GM18517 (cell line): Measurements from ENCODE around the gene ORAI2.
"Not testable (repeated sequence)": the region's sequence is repeated elsewhere in the genome, so short reads cannot be mapped to it uniquely, and the experiment has no call there.

ENCODE experiments used
- ATAC-seq: cut with Tn5 transposase; IDR thresholded peaks from one replicate; pipeline ENCODE4 v1.9.1; 2021; ENCODE audit warnings: mild to moderate bottlenecking, moderate library complexity; ENCODE audit not compliant: unreplicated experiment

ORAI2 gene

DNA sequence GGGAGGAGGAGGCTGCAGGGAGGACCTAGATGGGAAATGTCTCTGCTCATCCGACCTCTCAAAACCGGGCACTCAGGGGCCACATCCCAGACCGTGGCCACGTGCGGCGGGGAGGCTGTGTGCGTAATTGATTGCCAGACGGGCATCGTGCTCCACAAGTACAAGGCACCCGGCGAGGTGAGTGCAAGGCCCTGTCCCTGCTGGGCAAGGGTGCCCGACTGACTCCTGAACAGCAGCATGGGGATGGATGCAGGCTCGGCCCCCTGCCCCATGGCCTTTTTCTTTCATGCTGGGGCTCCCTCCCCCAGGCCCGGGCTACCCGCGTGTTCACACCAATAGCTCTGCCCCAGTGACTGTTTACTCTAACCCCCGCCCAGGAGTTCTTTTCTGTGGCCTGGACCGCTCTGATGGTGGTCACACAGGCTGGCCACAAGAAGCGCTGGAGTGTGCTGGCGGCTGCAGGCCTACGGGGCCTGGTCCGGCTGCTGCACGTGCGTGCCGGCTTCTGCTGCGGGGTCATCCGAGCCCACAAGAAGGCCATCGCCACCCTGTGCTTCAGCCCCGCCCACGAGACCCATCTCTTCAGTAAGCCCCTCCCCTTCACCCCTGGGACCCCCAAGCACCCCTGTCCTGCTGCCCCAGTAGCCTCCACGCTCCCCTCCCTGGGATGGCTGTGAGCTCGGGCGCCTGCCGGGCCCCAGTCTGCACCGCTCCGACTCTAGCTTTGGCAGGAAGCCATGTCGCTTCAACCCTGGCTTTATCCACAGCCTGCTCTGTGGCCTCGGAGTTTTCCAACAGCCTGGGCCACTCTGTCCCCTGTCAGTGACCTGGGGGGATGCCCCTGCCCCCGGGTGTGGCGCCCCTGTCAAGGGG, 35.3 kb downstream of the ORAI2 start:
- no peak for ATAC-seq

DNA sequence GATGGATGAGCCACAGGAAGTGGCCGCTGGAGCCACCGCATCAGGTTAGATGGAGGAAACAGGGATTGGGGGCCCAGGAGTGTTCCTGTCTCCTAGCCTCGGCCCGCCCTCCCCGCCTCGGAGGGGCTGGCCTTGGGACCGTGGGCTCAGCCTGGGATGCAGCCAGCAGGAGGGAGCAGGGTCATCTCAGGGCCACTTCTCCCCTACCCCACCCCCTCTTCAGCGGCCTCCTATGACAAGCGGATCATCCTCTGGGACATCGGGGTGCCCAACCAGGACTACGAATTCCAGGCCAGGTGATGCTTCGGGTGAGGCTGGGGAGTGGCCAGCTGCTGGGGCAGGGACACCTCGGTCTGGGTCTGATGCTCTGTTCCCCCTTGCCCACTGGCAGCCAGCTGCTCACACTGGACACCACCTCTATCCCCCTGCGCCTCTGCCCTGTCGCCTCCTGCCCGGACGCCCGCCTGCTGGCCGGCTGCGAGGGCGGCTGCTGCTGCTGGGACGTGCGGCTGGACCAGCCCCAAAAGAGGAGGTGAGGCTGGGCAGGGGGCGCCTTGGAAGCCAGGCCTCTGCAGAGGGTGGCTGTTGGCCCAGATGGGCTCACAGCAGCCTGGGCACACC, 36.1 kb downstream of the ORAI2 start:
- ATAC-seq = no peak

DNA sequence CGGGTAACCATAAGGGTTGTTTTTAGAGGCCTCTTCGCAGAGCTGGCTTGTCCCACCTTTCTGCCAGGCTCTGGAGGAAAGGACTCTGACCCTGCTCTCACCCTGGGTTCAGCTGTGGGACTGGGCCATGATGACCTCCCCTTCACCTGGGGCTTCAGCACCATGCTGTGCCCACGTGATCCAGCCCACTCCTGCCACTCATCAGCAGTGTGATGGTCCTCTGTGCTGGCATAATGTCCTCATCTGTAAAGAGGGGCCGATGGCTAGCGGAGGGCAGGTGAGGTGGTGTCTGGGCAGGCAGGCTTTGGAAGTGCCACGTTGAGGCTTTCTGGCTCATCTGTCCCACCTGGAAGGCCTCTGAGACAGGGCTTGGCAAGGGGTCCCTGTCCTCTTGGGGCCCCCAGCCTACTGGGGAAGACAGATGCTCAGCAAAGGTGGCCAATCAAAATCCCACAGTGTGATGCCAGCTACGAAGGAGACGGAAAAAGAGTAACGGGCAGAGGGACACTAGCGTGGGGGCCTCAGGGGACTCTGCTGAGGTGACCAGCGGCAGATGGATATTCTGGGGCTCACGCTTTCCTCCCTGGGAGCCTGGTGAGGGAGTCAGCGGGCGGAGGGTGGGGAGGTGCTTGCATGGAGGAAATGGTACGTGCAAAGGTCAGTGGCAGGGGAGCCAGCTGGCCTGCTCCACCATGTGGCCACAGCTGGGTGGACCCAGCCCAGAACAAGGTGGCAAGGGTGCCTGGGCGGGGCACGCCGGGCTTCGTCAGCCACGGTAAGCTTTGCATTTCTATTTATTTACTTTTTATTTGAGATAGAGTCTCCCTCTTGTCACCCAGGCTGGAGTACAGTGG, 36.8 kb downstream of the ORAI2 start:
- ATAC-seq = no peak

DNA sequence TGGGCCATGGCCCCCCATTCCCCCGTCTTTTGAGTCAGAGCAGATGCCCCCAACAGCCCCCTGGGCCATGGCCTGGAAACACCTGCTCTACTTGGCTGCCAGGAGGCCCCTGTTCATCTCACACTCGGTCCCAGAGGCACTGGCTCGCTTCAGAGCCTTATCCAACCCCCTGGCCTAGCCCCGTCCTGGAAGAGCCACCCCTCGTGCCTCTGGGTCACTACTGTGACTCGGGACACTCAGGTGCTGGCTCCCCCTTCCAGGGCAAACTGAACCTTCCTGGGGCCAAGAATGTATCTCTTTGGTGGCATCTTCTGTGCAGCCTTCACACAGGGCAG, 38.4 kb downstream of the ORAI2 start:
- no peak for ATAC-seq

DNA sequence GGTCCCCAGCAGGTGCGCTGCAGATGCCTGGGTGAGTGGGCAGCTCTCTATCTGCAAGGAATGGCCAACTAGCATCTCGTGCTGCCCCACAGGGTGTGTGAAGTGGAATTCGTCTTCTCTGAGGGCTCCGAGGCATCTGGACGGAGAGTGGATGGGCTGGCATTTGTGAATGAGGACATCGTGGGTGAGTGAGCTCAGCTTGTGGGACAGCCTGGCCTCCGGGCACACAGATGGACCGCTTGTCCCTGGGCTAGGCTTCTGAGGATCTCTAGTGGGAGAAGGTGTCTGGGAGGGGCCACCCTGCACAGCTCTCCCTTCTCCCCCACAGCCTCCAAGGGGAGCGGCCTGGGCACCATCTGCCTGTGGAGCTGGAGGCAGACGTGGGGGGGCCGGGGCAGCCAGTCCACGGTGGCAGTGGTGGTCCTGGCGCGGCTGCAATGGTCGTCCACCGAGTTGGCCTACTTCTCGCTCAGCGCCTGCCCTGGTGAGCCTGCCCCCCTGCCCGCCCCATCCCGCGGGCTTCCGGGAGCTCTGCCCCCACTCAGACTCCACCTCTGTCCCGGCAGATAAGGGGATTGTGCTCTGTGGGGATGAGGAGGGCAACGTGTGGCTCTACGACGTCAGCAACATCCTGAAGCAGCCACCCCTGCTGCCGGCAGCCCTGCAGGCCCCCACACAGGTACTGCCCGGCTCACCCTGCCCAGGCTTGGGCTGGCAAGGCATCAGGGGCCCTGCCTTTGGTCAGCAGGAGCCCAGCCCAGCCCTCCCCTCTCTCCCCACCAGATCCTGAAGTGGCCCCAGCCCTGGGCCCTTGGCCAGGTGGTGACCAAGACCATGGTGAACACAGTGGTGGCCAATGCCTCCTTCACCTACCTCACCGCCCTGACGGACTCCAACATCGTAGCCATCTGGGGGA, 39.0 kb downstream of the ORAI2 start:
- ATAC-seq = no peak

DNA sequence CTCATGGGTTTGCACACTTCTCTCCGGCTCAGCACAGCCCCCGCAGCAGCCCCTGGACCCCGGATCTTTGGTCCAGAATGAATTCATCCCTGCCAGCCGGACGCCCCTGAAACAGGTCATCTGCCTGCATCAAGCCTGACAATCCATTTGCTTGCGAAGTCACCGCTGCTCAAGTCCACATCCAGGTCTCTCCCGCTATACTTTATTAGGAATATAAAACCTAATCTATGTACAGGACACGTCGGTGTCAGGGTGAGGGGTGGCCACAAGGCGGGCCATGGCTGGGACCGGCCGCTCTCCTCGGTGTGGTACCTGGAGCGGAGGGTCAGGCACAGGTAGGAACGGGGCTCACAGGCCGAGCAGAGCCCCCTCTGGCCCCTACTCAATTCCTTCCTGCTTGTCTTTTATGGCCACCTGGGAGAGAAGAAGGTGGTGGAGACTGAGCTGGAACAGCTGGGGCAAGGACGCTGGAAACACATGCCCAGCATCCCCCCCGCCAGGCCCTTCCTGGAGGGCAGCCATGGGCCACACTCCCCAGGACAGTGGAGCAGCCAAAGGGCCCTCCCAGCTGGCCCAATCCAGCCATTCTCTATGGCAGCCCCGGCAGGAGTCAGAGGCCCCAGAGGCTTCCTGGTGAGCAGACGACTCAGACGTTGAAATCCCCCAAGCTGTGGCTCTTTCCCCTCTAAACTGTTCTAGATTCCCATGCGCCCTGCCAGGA, 40.1 kb downstream of the ORAI2 start:
- no peak for ATAC-seq

DNA sequence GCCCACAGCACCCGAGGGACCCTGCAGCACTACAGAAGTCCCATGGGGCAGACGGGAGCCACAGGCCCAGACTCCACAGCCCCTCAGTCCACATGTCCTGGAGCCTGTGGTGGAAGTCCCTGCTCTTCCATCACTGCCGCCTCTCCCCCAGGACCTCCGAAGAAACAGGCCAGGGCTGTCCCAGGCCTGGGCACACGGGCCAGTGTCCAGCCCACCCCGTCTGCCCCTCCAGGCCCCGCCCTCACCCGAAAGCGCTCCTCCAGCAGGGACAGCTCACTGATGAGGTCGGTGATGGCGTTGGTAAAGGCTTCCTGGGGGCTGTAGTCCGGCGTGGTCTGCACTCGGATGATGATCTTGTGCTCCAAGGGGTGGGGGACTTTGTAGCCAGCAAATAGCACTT, 40.7 kb downstream of the ORAI2 start:
- not testable (repeated sequence) for ATAC-seq

DNA sequence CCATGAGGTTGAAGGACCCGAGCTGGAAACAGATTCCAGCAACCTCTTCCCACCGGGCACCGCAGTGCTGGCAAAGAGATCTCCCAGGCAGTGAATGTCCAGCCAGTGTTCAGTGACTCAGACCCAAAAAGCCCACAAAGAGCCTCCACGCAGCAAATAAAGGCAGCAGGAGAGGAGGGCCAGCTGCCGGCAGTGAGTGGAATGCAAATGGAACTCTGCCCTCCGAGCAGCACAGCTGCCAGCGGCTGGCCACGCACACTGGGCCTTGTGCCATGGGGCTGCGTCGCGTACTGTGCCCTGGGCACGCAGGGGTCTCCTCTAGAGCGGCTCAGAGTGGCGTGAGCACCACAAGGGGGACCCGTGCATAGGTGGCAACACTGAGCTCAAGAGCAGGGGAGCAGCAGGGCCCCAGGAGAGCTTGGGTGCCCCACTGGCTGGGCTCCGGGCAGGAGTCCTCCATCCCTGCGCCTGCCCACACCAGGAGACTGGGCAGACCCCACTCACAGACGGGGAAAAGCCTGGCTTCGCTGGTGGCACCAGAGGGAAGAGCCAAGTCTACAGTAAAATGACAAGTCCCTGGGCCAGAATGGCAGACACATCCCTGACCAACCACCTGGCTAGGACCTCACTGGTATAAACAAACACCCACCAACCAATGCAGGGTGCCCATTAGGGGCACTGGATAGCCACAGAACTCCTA, 41.5 kb downstream of the ORAI2 start:
- ATAC-seq = not testable (repeated sequence)

DNA sequence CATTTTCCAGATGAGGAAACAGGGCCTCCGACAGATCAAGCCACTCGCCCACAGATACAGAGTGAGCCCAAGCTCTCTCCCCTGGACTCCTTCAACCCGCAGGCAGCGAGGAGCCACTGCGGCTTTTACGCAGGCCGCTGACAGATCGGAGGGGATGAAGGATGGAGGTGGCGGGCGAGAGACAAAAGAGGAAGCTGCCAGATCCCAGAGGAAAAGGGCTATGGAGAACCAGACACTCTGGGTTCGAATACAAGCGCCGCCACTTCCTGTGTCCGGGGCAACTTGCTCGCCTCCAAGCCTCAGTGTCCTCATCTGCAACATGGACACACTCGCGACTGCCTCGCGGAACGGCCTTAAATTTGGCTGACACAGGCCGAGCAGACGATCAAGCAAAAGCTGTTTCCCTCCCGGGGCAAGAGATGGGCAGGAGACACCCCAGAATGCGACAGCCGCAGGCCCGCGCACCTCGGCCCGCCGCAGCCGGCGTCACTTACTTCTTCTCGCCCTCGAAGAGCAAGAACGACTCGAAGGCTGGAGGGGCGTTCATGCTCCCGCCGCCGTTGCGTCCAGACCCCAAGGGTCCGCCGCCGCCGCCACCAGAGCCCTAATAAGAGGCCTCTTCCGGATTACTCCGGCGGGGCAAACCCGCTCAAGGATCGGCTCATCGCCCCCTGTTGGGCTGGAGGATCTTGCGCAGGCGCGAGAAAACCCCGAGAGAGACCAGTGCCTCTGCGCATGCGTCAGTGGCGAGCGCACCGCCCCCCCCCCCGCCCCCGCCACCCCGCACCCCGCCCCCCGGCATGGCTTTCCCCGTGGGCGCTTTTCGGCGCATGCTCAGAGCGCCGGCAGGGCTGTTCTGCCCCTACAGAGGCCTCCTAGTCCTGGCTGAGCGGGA, 45.2 kb downstream of the ORAI2 start, which contains the start of gene POLR2J:
Gene POLR2J, minus strand, starts transcription at position 609 of the 895 bp plus-strand sequence. Its CDS starts 62 bp downstream, at position 547.
- ATAC-seq = peak; percentile 63

DNA sequence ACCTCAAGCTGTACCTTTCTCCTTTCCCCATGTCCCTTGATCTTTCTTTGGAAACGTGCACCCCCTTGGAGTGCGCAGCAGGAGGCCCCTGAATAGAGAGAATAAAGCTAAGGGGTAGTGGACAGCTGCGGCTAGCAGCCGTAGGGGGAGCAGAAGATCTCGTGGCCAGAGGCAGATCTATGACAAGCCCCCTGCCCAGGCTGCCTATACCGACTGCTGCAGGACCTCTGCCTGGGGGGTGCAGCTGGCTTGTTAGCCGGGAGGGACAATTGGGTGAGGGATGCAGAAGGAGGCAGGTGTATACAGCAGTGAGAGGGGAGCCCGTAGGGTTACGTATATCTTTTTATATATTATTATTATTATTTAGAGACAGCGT, 45.8 kb downstream of the ORAI2 start:
- ATAC-seq = peak; percentile 49

DNA sequence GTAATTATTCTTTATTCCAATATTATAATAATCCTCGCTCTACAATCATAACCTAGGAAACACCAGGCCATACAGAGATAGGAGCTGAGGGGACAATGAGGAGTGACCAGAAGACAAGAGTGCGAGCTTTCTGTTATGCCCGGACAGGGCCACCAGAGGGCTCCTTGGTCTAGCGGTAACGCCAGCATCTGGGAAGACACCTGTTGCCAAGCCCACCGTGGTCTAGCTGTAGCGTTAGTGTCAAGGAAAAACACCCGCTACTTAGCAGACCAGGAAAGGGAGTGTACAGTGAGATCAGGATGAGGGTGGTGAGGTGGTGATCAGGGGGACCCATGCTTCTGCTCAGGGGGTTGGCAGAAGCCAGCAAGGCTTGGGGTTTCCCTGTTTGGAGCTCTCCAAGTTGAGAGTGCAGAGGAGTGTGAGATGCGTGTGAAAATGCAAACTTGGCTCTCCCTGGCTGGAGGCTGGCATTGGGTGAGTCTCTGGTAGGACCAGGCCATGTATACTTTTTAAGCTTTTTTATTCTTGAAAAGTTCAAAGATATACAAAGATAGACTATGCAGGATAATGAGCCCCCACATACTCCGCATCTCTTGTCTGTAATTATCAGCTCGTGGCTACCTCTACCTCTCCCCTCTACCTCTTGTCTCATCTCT, 46.7 kb downstream of the ORAI2 start:
- ATAC-seq = not testable (repeated sequence)

DNA sequence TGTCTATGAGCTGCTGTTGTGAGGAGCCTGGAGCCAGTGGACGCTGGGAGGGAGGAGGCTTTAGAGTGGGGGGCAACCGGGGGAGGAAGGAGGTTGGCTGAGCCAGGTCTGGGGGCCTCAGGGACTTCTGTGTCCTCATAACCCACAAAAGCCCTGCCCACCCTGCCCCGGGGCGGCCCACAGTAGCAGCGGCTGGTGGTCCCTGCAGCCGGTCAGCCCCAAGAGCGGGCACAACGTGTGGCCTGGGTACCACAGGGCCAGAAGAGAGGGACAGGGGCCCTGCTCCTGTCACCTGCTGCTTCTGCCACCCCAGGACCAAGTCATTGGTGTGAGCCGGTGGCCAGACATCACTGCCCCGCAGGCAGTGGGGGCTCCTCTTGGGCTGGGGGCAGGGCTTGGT, 48.6 kb downstream of the ORAI2 start:
- not testable (repeated sequence) for ATAC-seq

DNA sequence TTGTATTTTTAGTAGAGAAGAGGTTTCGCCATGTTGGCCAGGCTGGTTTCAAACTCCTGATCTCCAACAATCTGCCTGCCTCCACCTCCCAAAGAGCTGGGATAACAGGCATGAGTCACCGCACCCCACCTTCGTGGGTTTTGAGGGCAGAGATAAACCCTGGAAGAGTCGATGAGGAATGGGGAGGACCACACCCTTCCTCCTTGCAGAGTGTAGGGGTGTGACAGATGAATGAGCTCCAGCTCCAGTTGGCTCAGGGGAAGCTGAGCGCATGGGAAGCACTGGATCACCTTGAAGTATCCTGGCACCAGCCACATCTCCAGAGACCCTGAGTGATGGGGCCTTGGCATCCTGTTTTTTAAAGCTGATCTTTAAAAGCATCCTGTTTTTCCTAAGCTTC, 50.9 kb downstream of the ORAI2 start:
- ATAC-seq = not testable (repeated sequence)

DNA sequence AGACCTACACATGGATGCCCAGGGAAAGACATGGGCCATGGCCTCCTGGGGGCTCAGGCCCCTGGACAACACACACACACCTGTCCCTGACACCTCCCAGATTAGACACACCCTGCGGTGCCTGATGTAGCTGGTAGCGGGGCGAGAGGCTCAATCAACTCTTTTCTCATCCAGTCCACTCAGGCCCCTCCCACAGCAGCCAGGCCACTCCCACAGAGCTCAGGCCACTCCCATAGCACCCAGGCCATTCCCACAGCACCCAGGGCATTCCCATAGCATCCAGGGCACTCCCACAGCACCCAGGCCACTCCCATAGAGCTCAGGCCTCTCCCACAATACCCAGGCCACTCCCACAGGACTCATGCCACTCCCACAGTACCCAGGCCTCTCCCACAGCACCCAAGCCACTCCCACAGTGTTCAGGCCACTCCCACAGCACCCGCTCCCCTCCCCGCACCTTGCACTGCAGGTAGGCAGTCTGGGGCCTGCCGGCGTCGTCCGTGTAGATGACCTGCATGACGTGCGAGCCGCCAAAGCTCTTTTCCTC, 57.2 kb downstream of the ORAI2 start:
- not testable (repeated sequence) for ATAC-seq

DNA sequence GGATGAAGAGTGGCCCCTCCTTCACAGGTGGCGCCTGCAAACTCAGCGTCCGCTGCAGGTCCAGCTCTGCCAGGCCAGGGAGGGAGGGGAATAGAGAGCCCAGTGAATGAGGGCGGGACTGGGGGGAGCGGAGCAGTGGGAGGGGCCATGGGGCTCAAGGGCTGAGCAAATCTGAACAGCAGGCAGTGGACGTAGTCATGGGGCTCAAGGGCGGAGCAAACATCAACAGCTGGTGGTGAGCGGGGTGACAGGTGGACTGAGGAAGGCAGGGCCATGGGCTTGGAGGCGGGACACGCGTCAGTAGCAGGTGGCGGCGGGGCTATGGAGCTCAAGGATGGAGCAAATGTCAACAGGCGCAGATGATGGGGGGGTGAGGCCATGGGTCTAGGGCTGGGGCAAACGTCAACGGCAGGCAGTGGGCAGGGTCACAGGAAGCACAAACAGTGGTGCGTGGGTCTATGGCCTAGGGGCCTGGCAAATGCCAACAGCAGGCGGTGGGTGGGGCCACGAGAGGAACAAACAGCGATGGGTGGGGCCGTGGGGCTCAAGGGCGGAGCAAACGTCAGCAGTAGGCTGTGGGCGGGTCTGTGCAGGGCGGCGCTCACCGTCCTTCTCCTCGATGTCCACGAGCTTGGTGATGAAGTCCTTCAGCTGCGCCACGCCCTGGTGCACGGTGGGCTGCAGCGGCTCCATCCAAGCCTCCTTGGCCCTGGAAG, 60.0 kb downstream of the ORAI2 start:
- not testable (repeated sequence) for ATAC-seq

DNA sequence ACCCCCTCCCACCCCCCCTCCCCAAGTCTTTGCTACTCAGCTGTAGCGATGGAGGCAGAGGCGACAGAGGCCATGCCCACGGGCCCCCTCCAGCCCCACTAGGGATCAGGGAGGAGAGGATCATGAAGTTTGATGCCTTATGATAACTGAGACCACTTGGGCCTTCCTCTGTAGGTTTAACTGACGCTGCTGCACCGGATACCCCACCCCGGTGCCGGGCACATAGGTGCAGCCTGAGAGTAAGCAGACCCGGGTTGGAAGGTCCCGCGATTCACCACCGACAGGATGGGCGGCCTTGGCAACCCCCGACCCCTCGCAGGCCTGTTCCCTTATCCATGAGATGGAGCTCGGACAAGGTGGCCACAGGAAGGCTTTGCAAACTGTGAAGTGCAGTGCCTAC, 60.7 kb downstream of the ORAI2 start:
- ATAC-seq = not testable (repeated sequence)
